ENCODE results near the gene DACT3.

- no peak for TF ChIP-seq CTCF (IDR thresholded peaks at IDR 0.05)
- no peak for TF ChIP-seq EP300 (IDR thresholded peaks at IDR 0.05)
These were observed 40.3 kb downstream of the DACT3 start for GRCh38 chr19:46620716-46621115.

All from suprapubic skin (tissue), 3 donors.